Endothelial cell of coronary artery (primary cell): Measurements from ENCODE around the gene MRPL28. TPM values are rescaled to one million over a fixed set of nuclear protein-coding genes. Genes with fewer than 3 reads are reported as not detected.

Source experiments
- total RNA-seq: library from RNA; depleted of rRNA; stranded (reverse); fragments of >200 nt; gene quantifications from 2 replicates; pipeline ENCODE4 v1.2.3, GENCODE V29; 2014

MRPL28 gene
- total RNA-seq: 85.7 and 112 TPM in 2 replicates

GRCh38 chr16:370443-370842 is at the start of gene MRPL28:
Gene MRPL28 (minus strand): TSS chr16:370538. CDS start chr16:370218, 320 bp downstream.

GRCh38 chr16:401468-402348 is 31.4 kb upstream of the MRPL28 start, which contains the start of gene DECR2:
Gene DECR2 (plus strand): TSS chr16:401885. CDS start chr16:401964, 79 bp downstream.

GRCh38 chr16:397135-397661 is 26.9 kb upstream of the MRPL28 start, which contains the start of gene NME4:
Gene NME4 (plus strand): TSS chr16:397199. CDS start chr16:397223, 24 bp downstream.

GRCh38 chr16:381789-382717 is 11.7 kb upstream of the MRPL28 start, which contains the start of gene PGAP6:
Gene PGAP6 (minus strand): TSS chr16:381978. CDS start chr16:381821, 157 bp downstream.

GRCh38 chr16:352547-353403 is 17.6 kb downstream of the MRPL28 start, which contains the start of gene AXIN1:
Gene AXIN1 (minus strand): TSS chr16:352723. CDS start chr16:347025, 5,698 bp downstream.

Other genes starting within 250 kb of the MRPL28 start
- gene NPRL3, start 231.9 kb downstream of the MRPL28 start, total RNA-seq: 5.5 and 7.8 TPM in 2 replicates
- gene HBZ, start 217.9 kb downstream of the MRPL28 start, total RNA-seq: not detected in 2 replicates
- not detected in 2 replicates for gene HBM, start 204.6 kb downstream of the MRPL28 start, total RNA-seq
- not detected in 2 replicates for gene HBA2, start 197.7 kb downstream of the MRPL28 start, total RNA-seq
- gene HBA1, start 193.9 kb downstream of the MRPL28 start, total RNA-seq: not detected in 2 replicates
- 0.38 and 1.1 TPM in 2 replicates for gene HBQ1, start 190.1 kb downstream of the MRPL28 start, total RNA-seq
- gene LUC7L, start 141.1 kb downstream of the MRPL28 start, total RNA-seq: 37.3 and 42.9 TPM in 2 replicates
- gene FAM234A, start 135.7 kb downstream of the MRPL28 start, total RNA-seq: 28.8 and 53.4 TPM in 2 replicates
- gene RGS11, start 94.6 kb downstream of the MRPL28 start, total RNA-seq: 1.6 and 1.9 TPM in 2 replicates
- gene ARHGDIG, start 89.9 kb downstream of the MRPL28 start, total RNA-seq: 3.5 and 7.3 TPM in 2 replicates
- gene PDIA2, start 87.4 kb downstream of the MRPL28 start, total RNA-seq: 0.09 and 0.28 TPM in 2 replicates
- gene AXIN1, start 17.8 kb downstream of the MRPL28 start, total RNA-seq: 17.5 and 25.8 TPM in 2 replicates
- 96.7 and 101 TPM in 2 replicates for gene PGAP6, start 11.4 kb upstream of the MRPL28 start, total RNA-seq
- 73.7 and 84.4 TPM in 2 replicates for gene NME4, start 26.7 kb upstream of the MRPL28 start, total RNA-seq
- 8.1 and 8.8 TPM in 2 replicates for gene DECR2, start 31.3 kb upstream of the MRPL28 start, total RNA-seq
- 24.6 and 32.8 TPM in 2 replicates for gene RAB11FIP3, start 55.1 kb upstream of the MRPL28 start, total RNA-seq
- gene CAPN15, start 157.2 kb upstream of the MRPL28 start, total RNA-seq: 26.4 and 38.9 TPM in 2 replicates
- gene PRR35, start 189.9 kb upstream of the MRPL28 start, total RNA-seq: not detected in 2 replicates
- gene NHLRC4, start 196.5 kb upstream of the MRPL28 start, total RNA-seq: 1.0 and 1.3 TPM in 2 replicates
- gene PIGQ, start 199.4 kb upstream of the MRPL28 start, total RNA-seq: 24.4 and 28.9 TPM in 2 replicates
- gene RAB40C, start 219.5 kb upstream of the MRPL28 start, total RNA-seq: 9.3 and 10.2 TPM in 2 replicates